OCI-LY1 (cell line): ENCODE data around the gene MANEA.
A peak's percentile ranks its signal among the peaks of the same experiment; 100 is the strongest.

Experiments used
- H2AFZ ChIP-seq: fragments of 200-600 bp; sonication (generic), shearing (Covaris generic); 2 replicates; pipeline ENCODE4 v1.6.0; 2014; ENCODE audit warnings: antibody characterized with exemption, mild to moderate bottlenecking, low read length
- H3F3A ChIP-seq: fragments of 200-600 bp; sonication (generic), shearing (Covaris generic); 2 replicates; pipeline ENCODE4 v1.6.0; 2014; ENCODE audit warnings: mild to moderate bottlenecking, antibody characterized with exemption, low read length, moderate library complexity; ENCODE audit not compliant: insufficient read depth
- H3K27ac ChIP-seq: fragments of 200-600 bp; sonication (generic); 2 replicates; pipeline ENCODE4 v1.5.1; 2014; ENCODE audit warnings: low read length, mixed run types, mild to moderate bottlenecking, low read depth; ENCODE audit not compliant: poor library complexity, severe bottlenecking
- H3K27me3 ChIP-seq: fragments of 200-600 bp; sonication (generic); 2 replicates; pipeline ENCODE4 v1.6.0; 2014; ENCODE audit warnings: antibody characterized with exemption, mild to moderate bottlenecking, low read length, moderate library complexity; ENCODE audit not compliant: insufficient read depth
- H3K36me3 ChIP-seq: fragments of 200-600 bp; sonication (generic); 2 replicates; pipeline ENCODE4 v1.6.1; 2014; ENCODE audit warnings: mild to moderate bottlenecking, antibody characterized with exemption, low read length, moderate library complexity, mixed read lengths; ENCODE audit not compliant: insufficient read depth
- H3K4me1 ChIP-seq: fragments of 200-600 bp; sonication (generic); 2 replicates; pipeline ENCODE4 v1.5.1; 2014; ENCODE audit warnings: mild to moderate bottlenecking, low read length, moderate library complexity; ENCODE audit not compliant: insufficient read depth, severe bottlenecking
- H3K4me2 ChIP-seq: fragments of 200-600 bp; sonication (generic), shearing (Covaris generic); 2 replicates; pipeline ENCODE4 v1.6.1; 2014; ENCODE audit warnings: low read length
- H3K4me3 ChIP-seq: fragments of 200-600 bp; sonication (generic); 2 replicates; pipeline ENCODE4 v1.5.1; 2014; ENCODE audit warnings: low read length, low read depth, mild to moderate bottlenecking, mixed read lengths; ENCODE audit not compliant: poor library complexity, severe bottlenecking
- H3K79me2 ChIP-seq: fragments of 200-600 bp; shearing (Covaris generic); 2 replicates; pipeline ENCODE4 v1.6.1; 2016; ENCODE audit warnings: mixed run types, low read length, mixed read lengths; ENCODE audit not compliant: insufficient read depth
- H3K9ac ChIP-seq: fragments of 200-600 bp; sonication (generic), shearing (Covaris generic); 2 replicates; pipeline ENCODE4 v1.6.1; 2014; ENCODE audit warnings: mild to moderate bottlenecking, low read length, mixed read lengths
- H3K9me2 ChIP-seq: fragments of 200-600 bp; sonication (generic), shearing (Covaris generic); 2 replicates; pipeline ENCODE4 v1.6.1; 2014; ENCODE audit warnings: low read depth, mild to moderate bottlenecking, low read length, mixed read lengths
- H3K9me3 ChIP-seq: fragments of 200-600 bp; shearing (Covaris generic); 2 replicates; pipeline ENCODE4 v1.6.1; 2014; ENCODE audit warnings: low read length, mixed read lengths
- H4K20me1 ChIP-seq: fragments of 200-600 bp; sonication (generic), shearing (Covaris generic); 2 replicates; pipeline ENCODE4 v1.6.0; 2016; ENCODE audit warnings: mild to moderate bottlenecking, low read length; ENCODE audit not compliant: insufficient read depth
- CTCF ChIP-seq: fragments of 200-600 bp; sonication (generic), shearing (Covaris generic); IDR thresholded peaks from 2 replicates; pipeline ENCODE4 v1.5.1; 2017; ENCODE audit warnings: mild to moderate bottlenecking, antibody characterized with exemption, low read length, moderate library complexity, mixed read lengths
- EZH2 ChIP-seq: fragments of 200-600 bp; sonication (generic), shearing (Covaris generic); IDR thresholded peaks from 2 replicates; pipeline ENCODE4 v1.8.0; 2017; ENCODE audit warnings: borderline replicate concordance, mixed run types, mild to moderate bottlenecking, antibody characterized with exemption, low read length, moderate library complexity, mixed read lengths

Gene MANEA

GRCh38 chr6:95572098-95572497 lies 5.2 kb upstream of the MANEA start:
- H3K4me2 ChIP-seq, result no peak overlapping the region
- no peaks in the 10 kb centered on the region for H4K20me1 ChIP-seq
- H3K36me3 ChIP-seq, result no peaks in the 10 kb centered on the region
- no peaks in the 10 kb centered on the region for H3K27me3 ChIP-seq
- TF ChIP-seq CTCF (no peak), EZH2 (no peak)
- H3F3A ChIP-seq, result 0 out of 2 replicates have a peak, but pooled peaks cover 5% of the 10 kb centered on the region
- H2AFZ ChIP-seq, result no peak overlapping the region
- H3K4me3 ChIP-seq, result no peak overlapping the region
- no peaks in the 10 kb centered on the region for H3K9me2 ChIP-seq
- no peak overlapping the region for H3K9ac ChIP-seq
- H3K27ac ChIP-seq, result no peak overlapping the region
- H3K4me1 ChIP-seq, result peaks cover 21% of the 10 kb centered on the region
- H3K9me3 ChIP-seq, result no peaks in the 10 kb centered on the region
- H3K79me2 ChIP-seq, result peaks cover 35% of the 10 kb centered on the region

- Histone ChIP-seq H3K4me3 (peak overlapping the region; percentile 78), H2AFZ (no peak overlapping the region), H3K4me2 (peak overlapping the region; percentile 73), H3K79me2 (peaks cover 51% of the 10 kb centered on the region), H3K27me3 (no peaks in the 10 kb centered on the region), H3K9me2 (no peaks in the 10 kb centered on the region), H3K9ac (peak overlapping the region; percentile 94; the same call in 1 of the 2 replicates), H3F3A (0 out of 2 replicates have a peak, but pooled peaks cover 5% of the 10 kb centered on the region), H3K9me3 (no peaks in the 10 kb centered on the region), H3K36me3 (no peaks in the 10 kb centered on the region), H3K4me1 (peaks cover 37% of the 10 kb centered on the region), H3K27ac (no peak overlapping the region), H4K20me1 (no peaks in the 10 kb centered on the region)
- no peak for TF ChIP-seq EZH2
These were observed 2.5 kb upstream of the MANEA start for GRCh38 chr6:95574811-95575210.

- TF ChIP-seq EZH2, result no peak
- Histone ChIP-seq H3K4me1 (peaks cover 37% of the 10 kb centered on the region), H3K27ac (peak overlapping the region; percentile 97), H3K36me3 (no peaks in the 10 kb centered on the region), H3K4me2 (peak overlapping the region; percentile 73), H3K4me3 (peak overlapping the region; percentile 78), H3K9me3 (no peaks in the 10 kb centered on the region), H3F3A (0 out of 2 replicates have a peak, but pooled peaks cover 5% of the 10 kb centered on the region), H4K20me1 (no peaks in the 10 kb centered on the region), H3K79me2 (peaks cover 51% of the 10 kb centered on the region), H3K9me2 (no peaks in the 10 kb centered on the region), H2AFZ (peak overlapping the region; percentile 7), H3K9ac (peak overlapping the region; percentile 94), H3K27me3 (no peaks in the 10 kb centered on the region)
These were observed 927 bp upstream of the MANEA start for GRCh38 chr6:95576218-95576997.

GRCh38 chr6:95576998-95577303 lies 384 bp upstream of the MANEA start:
- Histone ChIP-seq H3K27me3 (no peaks in the 10 kb centered on the region), H2AFZ (peak overlapping the region; percentile 7; the same call in 1 of the 2 replicates), H3K27ac (peak overlapping the region; percentile 97), H3K4me1 (peaks cover 35% of the 10 kb centered on the region), H3K9ac (peak overlapping the region; percentile 94), H4K20me1 (no peaks in the 10 kb centered on the region), H3K9me2 (no peaks in the 10 kb centered on the region), H3F3A (0 out of 2 replicates have a peak, but pooled peaks cover 5% of the 10 kb centered on the region), H3K4me2 (peak overlapping the region; percentile 73), H3K4me3 (peak overlapping the region; percentile 78), H3K79me2 (peaks cover 56% of the 10 kb centered on the region), H3K36me3 (no peaks in the 10 kb centered on the region), H3K9me3 (no peaks in the 10 kb centered on the region)
- no peak for TF ChIP-seq EZH2
- TF ChIP-seq CTCF, result no peak
